ENCODE results near the gene MEI1.

MEI1 gene

DNA sequence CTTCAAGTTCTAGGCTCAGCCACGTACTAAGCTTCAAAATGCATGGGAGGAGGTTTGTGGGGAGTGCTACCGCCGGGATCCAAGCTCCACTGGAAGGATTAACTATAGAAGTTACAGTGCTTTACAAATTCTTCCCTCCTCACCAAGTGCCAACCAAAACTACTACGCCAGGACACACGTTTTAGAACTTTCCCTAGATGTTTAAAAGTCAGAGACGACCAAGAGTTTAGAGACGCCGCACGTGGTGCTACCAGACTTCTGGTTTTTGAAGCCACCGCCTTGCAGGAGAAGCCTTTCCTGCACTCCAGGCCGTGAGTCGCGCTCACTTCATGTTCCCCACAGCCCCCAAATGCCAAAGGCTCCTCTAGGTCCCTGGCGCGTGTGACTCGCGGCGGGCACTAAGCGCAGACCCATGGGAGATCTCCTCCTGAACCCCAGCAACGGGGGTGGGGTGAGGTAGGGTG lies 11.4 kb upstream of the MEI1 start:
- Mint-ChIP-seq H3K9me3 (no peaks in the 10 kb centered on the region), H3K4me1 (peaks cover 34% of the 10 kb centered on the region), H3K4me3 (peak overlapping the region; percentile 90), H3K27me3 (no peaks in the 10 kb centered on the region), H3K36me3 (ENCODE audit: insufficient read depth) (peaks cover 21% of the 10 kb centered on the region), H3K27ac (ENCODE audit: low read depth) (peak overlapping the region; percentile 99)
- ATAC-seq (replicated peaks; ENCODE audit: extremely low read depth, poor library complexity, severe bottlenecking) (peak; percentile 16), DNase-seq (ENCODE audit: low spot score in 2 of 2) (no peak)

DNA sequence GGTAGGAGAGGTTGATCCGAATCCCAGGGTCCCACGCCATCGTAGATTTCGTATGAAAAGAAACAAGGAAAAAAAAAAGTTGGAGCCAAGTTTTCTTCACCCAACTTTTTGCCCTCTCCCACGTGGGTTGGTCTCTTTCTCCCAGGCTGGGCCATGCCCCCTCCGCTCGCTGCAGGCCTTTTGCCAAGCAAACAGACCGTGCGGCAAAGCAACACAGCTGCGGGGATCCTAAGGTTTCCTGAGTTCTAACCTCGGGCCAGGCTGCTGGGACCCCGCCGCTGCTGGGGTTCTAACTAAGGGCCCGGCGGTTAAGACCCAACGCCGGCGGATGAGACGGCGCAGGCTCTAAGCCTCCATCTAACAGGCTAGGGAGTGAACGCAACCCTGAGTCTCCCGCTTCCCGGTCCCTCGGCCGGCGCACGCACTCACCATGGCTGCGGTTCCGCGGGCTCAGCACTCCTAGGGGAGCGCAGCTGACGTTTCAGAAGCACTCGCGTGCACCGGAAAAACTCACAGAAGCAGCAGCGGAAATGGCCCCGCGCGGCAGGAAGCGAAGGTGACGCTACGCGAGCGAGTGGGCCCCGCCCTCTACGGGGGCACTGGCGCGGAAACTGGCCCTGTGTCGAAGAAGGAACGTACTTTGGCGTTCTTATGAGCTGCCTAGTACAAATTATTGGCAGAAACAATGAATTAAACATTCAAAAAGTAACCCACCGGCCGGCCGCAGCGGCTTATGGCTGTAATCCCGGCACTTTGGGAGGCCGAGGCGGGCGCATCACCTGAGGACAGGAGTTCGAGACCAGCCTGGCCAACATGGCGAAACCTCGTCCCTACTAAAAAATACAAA lies 10.7 kb upstream of the MEI1 start, which contains the start of gene SNU13:
TSS of gene SNU13 (minus strand) at position 503 of the 847 bp plus-strand sequence. CDS start at position 432, 71 bp downstream.
- DNase-seq (ENCODE audit: low spot score in 2 of 2), result peak; percentile 84 to 86
- Mint-ChIP-seq H3K27me3 (no peaks in the 10 kb centered on the region), H3K4me3 (peak within 1 kb of the TSS; percentile 90), H3K9me3 (no peaks in the 10 kb centered on the region), H3K4me1 (peaks cover 34% of the 10 kb centered on the region), H3K27ac (ENCODE audit: low read depth) (peak within 1 kb of the TSS; percentile 99), H3K36me3 (ENCODE audit: insufficient read depth) (peaks cover 21% of the 10 kb centered on the region)
- ATAC-seq (replicated peaks; ENCODE audit: extremely low read depth, poor library complexity, severe bottlenecking), result peak; percentile 96

DNA sequence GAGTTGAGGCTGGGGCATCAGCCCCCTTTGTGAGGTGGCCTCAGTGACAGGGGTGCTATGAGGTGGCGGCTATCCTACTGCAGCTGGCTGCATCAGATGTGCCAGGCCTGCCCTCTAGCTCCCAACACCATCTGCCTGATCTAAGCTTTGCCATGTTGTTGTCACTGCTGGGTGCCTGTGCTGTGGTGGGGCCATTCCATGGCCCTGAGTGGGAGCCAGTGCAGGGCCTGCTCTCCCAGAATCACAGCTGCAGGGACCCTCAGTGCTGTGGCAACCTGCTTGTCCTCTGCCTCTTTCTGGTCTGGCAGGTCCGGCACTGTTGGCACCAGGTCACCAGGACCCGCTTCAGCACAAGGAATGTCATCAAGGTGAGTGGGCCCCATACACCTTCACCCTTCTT lies 8.8 kb upstream of the MEI1 start:
- H3K27ac Mint-ChIP-seq (ENCODE audit: low read depth), result peak overlapping the region; percentile 99
- peak overlapping the region; percentile 90 for H3K4me3 Mint-ChIP-seq

DNA sequence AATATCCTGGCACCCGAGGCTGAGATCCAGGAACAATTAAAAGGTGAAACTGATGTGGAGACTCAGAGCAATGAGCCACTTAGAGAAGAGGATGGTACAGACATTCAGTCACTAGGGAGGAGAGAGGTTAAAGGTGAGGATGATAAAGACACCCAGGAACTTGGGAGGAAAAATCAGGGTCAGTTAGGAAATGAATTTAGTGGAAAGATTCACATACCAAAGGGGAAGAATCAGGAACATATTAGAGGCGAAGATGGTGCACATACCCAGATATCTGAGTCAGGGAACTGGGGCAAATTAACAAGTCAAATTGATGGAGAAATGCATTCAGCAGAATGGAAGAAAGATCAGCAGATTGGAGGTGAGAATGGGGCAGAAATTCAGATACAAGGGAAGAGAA lies 4.1 kb upstream of the MEI1 start:
- H3K4me3 Mint-ChIP-seq, result no peak overlapping the region
- H3K27ac Mint-ChIP-seq (ENCODE audit: low read depth), result no peak overlapping the region
- H3K9me3 Mint-ChIP-seq, result no peaks in the 10 kb centered on the region
- no peaks in the 10 kb centered on the region for H3K27me3 Mint-ChIP-seq
- peaks cover 11% of the 10 kb centered on the region for H3K4me1 Mint-ChIP-seq
- peaks cover 8% of the 10 kb centered on the region for H3K36me3 Mint-ChIP-seq (ENCODE audit: insufficient read depth)
- ATAC-seq (replicated peaks; ENCODE audit: extremely low read depth, poor library complexity, severe bottlenecking) (no peak), DNase-seq (ENCODE audit: low spot score in 2 of 2) (no peak)

More for the DNA sequence above, 8.8 kb upstream of the MEI1 start:
- ATAC-seq (replicated peaks; ENCODE audit: extremely low read depth, poor library complexity, severe bottlenecking) (no peak), DNase-seq (ENCODE audit: low spot score in 2 of 2) (no peak)
- Mint-ChIP-seq H3K27me3 (no peaks in the 10 kb centered on the region), H3K9me3 (no peaks in the 10 kb centered on the region), H3K4me1 (peaks cover 28% of the 10 kb centered on the region), H3K36me3 (ENCODE audit: insufficient read depth) (peaks cover 20% of the 10 kb centered on the region)

DNA sequence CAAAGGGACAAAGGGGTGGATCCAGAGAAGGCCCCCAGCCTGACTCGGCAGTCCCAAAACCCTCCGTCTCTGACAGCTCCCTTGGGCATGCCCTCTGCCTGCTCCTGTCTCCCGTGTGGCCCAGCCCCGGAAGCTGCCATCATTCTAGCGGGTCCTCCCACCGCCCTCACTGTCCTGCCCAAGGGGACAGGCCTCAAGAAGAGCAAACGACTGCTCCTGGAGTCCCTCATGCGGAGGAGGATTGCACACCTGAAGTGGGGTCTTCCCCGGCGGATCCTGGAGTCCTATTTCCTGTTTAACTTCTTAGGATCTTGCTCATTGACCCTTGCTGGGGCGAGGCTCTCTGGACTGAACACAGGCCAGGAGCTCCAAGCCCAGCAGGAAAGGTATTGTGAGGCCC lies 2.6 kb upstream of the MEI1 start:
- H3K9me3 Mint-ChIP-seq, result no peaks in the 10 kb centered on the region
- H3K36me3 Mint-ChIP-seq (ENCODE audit: insufficient read depth), result peaks cover 5% of the 10 kb centered on the region
- no peak overlapping the region for H3K4me3 Mint-ChIP-seq
- ATAC-seq (replicated peaks; ENCODE audit: extremely low read depth, poor library complexity, severe bottlenecking), result no peak
- no peaks in the 10 kb centered on the region for H3K27me3 Mint-ChIP-seq
- H3K4me1 Mint-ChIP-seq, result peaks cover 6% of the 10 kb centered on the region
- H3K27ac Mint-ChIP-seq (ENCODE audit: low read depth), result peak overlapping the region; percentile 66
- no peak for DNase-seq (ENCODE audit: low spot score in 2 of 2)

DNA sequence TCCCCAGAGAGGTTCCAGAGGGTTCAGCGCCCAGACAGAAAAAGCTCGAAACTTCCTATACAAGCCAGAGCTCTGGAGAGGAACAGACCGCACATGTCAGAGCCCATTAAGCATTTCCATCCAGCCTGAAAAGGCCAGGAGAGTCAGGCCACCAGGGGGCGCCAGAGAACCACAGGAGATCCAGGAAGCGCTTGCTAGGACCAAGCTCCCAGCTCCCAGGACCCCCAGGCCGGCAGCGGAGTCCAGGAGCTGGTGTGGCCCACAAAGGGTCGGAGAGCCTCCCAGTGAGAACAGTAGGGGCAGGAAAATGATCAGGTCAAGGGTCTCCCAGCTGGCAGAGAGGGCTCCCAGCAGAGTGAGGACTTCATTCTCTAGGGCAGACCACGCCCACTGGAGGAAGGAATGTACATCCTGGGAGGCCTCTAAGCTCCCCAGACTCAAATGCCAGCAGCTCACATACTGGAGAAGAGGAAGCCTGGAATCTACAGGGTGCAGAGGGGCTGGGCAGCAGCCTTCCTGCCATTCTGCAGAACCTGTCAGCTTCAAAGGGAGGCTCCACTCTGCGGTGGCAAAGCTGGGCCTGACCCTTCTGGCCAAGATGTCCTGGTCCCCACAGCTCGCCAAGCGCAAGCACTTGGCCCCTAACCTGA lies 2.1 kb upstream of the MEI1 start:
- H3K27ac Mint-ChIP-seq (ENCODE audit: low read depth), result peak overlapping the region; percentile 66
- H3K4me3 Mint-ChIP-seq, result peak overlapping the region; percentile 51
- DNase-seq (ENCODE audit: low spot score in 2 of 2) (peak; percentile 76 to 95), ATAC-seq (replicated peaks; ENCODE audit: extremely low read depth, poor library complexity, severe bottlenecking) (peak; percentile 64)
- peaks cover 6% of the 10 kb centered on the region for H3K4me1 Mint-ChIP-seq
- no peaks in the 10 kb centered on the region for H3K27me3 Mint-ChIP-seq
- H3K9me3 Mint-ChIP-seq, result no peaks in the 10 kb centered on the region
- peaks cover 4% of the 10 kb centered on the region for H3K36me3 Mint-ChIP-seq (ENCODE audit: insufficient read depth)

DNA sequence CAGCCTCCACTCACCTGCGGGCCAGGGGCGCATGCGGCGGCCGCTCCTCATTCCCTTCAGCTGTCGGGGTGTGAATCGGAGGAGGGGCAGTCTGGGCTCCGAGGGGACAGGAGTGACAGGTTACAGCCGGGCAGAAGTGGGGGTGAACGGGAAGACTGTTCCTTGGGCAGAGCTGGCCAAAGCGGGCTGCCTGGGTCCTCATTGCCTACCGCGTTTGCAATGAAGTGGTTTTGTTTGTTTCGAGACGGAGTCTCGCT lies 733 bp downstream of the MEI1 start:
- ATAC-seq (replicated peaks; ENCODE audit: extremely low read depth, poor library complexity, severe bottlenecking), result no peak
- Mint-ChIP-seq H3K9me3 (no peaks in the 10 kb centered on the region), H3K4me1 (peaks cover 6% of the 10 kb centered on the region), H3K27ac (ENCODE audit: low read depth) (no peak overlapping the region), H3K36me3 (ENCODE audit: insufficient read depth) (peaks cover 1% of the 10 kb centered on the region), H3K4me3 (no peak overlapping the region), H3K27me3 (no peaks in the 10 kb centered on the region)
- no peak for DNase-seq (ENCODE audit: low spot score in 2 of 2)

DNA sequence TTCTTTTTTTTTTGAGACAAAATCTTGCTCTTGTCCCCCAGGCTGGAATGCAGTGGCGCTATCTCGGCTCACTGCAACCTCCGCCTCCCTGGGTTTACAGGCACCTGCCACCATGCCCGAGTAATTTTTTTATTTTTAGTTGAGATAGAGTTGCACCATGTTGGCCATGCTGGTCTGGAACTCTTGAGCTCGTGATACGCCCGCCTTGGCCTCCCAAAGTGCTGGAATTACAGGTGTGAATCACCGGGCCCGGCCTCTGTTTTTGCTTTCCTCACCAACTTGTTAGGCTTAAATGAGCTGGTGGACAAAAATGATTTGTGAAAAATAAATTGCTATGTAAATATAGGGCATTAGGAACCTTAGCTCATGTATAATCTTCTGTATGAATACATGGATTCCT lies 3.5 kb downstream of the MEI1 start:
- ATAC-seq (replicated peaks; ENCODE audit: extremely low read depth, poor library complexity, severe bottlenecking) (no peak), DNase-seq (ENCODE audit: low spot score in 2 of 2) (no peak)
- Mint-ChIP-seq H3K27me3 (no peaks in the 10 kb centered on the region), H3K9me3 (no peaks in the 10 kb centered on the region), H3K27ac (ENCODE audit: low read depth) (no peak overlapping the region), H3K4me1 (no peaks in the 10 kb centered on the region), H3K4me3 (no peak overlapping the region), H3K36me3 (ENCODE audit: insufficient read depth) (peaks cover 4% of the 10 kb centered on the region)

DNA sequence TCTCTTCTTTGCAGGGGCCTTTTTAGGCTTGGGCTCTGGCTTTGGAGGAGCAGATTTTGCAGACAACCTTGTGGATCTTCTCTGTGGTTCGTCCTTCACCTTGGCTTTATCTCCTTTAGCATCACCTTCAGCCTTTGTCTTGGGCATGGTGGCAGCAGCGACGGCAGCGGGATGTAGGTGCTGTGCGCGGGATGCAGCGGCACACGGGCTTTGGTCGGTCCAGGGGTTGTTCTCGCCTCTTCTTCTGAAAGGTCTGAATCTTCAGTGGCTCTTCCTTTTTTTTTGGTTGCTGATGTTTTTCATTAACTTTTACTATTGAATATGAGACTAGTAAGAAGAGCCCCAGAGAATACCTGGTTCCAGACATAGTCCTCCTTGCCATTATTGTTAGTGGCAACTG lies 10.0 kb downstream of the MEI1 start:
- Mint-ChIP-seq H3K36me3 (ENCODE audit: insufficient read depth) (peaks cover 4% of the 10 kb centered on the region), H3K4me3 (no peak overlapping the region), H3K27ac (ENCODE audit: low read depth) (no peak overlapping the region), H3K27me3 (no peaks in the 10 kb centered on the region), H3K9me3 (no peaks in the 10 kb centered on the region), H3K4me1 (no peaks in the 10 kb centered on the region)
- no peak for DNase-seq (ENCODE audit: low spot score in 2 of 2)
- ATAC-seq (replicated peaks; ENCODE audit: extremely low read depth, poor library complexity, severe bottlenecking), result no peak

DNA sequence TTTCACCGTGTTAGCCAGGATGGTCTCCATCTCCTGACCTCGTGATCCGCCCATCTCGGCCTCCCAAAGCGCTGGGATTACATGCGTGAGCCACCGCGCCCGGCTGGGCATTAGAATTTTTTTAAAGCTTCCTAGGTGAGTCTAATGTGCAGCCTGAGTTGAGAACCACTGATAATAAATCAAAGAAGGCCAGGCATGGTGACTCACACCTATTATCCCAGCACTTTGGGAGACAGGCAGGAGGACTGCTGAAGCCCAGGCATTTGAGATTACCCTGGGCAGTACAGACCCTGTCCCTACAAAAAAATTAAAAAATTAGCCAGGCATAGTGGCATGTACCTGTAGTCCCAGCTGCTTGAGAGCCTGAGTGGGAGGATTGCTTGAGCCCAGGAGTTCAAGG lies 13.7 kb downstream of the MEI1 start:
- Mint-ChIP-seq H3K36me3 (ENCODE audit: insufficient read depth) (peaks cover 2% of the 10 kb centered on the region), H3K27ac (ENCODE audit: low read depth) (no peak overlapping the region), H3K4me3 (no peak overlapping the region), H3K9me3 (no peaks in the 10 kb centered on the region), H3K27me3 (no peaks in the 10 kb centered on the region), H3K4me1 (no peaks in the 10 kb centered on the region)
- no peak for ATAC-seq (replicated peaks; ENCODE audit: extremely low read depth, poor library complexity, severe bottlenecking)
- DNase-seq (ENCODE audit: low spot score in 2 of 2), result no peak

DNA sequence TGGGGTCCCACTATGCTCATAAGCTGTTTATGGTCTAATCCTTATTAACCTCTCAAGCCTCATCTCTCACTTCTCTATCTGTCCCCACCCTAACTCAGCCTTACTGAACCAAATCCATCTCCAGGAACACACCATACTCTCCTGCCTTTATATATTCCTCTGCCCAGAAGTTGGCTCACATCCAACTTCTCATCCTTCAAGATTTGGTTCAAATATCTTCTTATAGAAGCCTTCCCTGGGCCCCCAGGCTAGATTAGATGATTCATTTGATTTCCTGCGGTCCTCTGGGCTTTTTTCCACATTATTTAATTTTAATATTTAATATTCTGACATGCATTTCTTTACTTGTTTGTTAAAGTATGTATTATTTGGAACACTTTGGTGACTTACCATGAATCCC lies 23.2 kb downstream of the MEI1 start:
- ATAC-seq (replicated peaks; ENCODE audit: extremely low read depth, poor library complexity, severe bottlenecking) (no peak), DNase-seq (ENCODE audit: low spot score in 2 of 2) (no peak)
- H3K27me3 Mint-ChIP-seq, result peaks cover 8% of the 10 kb centered on the region
- no peaks in the 10 kb centered on the region for H3K9me3 Mint-ChIP-seq
- no peak overlapping the region for H3K27ac Mint-ChIP-seq (ENCODE audit: low read depth)
- H3K4me1 Mint-ChIP-seq, result no peaks in the 10 kb centered on the region
- no peaks in the 10 kb centered on the region for H3K36me3 Mint-ChIP-seq (ENCODE audit: insufficient read depth)
- H3K4me3 Mint-ChIP-seq, result no peak overlapping the region

DNA sequence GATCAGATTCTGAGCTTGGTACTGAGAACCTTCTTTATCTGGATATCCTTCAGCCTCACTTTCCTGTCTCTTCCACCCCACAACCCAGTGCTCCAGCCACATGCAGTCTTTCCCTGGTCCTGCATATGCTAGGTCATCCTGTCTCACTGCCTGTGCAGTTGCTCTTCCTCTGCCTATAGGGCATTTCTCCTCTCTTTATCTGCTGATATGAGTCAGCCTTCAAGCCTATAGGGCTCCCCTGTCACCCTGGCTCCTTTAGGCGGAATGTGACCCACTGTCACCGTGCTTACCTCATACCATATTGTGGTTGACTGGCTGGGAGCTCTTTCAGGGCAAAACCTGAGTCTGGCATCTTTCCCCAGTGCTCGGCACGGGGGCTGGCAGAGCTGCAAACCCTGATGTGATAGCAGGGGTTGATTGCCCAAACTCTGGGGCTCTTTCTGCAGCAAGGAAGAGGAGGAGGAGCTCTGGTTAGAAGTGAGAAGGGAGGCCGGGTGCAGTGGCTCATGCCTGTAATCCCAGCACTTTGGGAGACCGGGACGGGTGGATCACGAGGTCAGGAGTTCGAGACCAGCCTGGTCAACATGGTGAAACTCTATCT lies 26.3 kb downstream of the MEI1 start:
- Mint-ChIP-seq H3K9me3 (no peaks in the 10 kb centered on the region), H3K27ac (ENCODE audit: low read depth) (no peak overlapping the region), H3K36me3 (ENCODE audit: insufficient read depth) (no peaks in the 10 kb centered on the region), H3K4me3 (no peak overlapping the region), H3K27me3 (peaks cover 8% of the 10 kb centered on the region), H3K4me1 (no peaks in the 10 kb centered on the region)
- no peak for ATAC-seq (replicated peaks; ENCODE audit: extremely low read depth, poor library complexity, severe bottlenecking)
- DNase-seq (ENCODE audit: low spot score in 2 of 2), result no peak

DNA sequence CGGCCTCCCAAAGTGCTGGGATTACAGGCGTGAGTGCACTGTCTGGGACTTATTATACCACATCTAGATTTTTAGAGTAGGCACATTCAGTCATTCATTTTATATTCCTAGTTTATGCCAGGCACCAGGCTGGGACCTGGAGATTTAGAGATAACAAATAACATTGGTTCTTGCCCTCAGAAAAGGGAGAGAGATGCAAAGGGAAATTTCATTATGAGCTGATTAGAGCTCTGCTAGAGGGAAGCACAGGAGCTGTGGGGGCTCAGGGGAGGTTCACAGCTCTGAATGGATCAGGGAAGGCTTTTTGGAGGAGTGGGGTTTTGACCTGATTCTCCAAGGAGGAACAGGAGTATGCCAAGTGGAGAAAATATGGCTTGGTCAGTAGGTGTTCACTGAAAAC lies 32.3 kb downstream of the MEI1 start:
- ATAC-seq (replicated peaks; ENCODE audit: extremely low read depth, poor library complexity, severe bottlenecking) (no peak), DNase-seq (ENCODE audit: low spot score in 2 of 2) (no peak)
- Mint-ChIP-seq H3K4me1 (no peaks in the 10 kb centered on the region), H3K4me3 (no peak overlapping the region), H3K36me3 (ENCODE audit: insufficient read depth) (no peaks in the 10 kb centered on the region), H3K27ac (ENCODE audit: low read depth) (no peak overlapping the region), H3K9me3 (no peaks in the 10 kb centered on the region), H3K27me3 (no peaks in the 10 kb centered on the region)
